ENCODE data around the gene RPN1.
"Not testable (repeated sequence)": the region's sequence is repeated elsewhere in the genome, so short reads cannot be mapped to it uniquely, and the experiment has no call there.

RPN1 gene

GRCh38 chr3:128653383-128653992 lies 2.9 kb upstream of the RPN1 start:
- in situ Hi-C loops (cut with MboI; ENCODE audit: low sequenced_read_pairs), result not testable (repeated sequence)

DNA sequence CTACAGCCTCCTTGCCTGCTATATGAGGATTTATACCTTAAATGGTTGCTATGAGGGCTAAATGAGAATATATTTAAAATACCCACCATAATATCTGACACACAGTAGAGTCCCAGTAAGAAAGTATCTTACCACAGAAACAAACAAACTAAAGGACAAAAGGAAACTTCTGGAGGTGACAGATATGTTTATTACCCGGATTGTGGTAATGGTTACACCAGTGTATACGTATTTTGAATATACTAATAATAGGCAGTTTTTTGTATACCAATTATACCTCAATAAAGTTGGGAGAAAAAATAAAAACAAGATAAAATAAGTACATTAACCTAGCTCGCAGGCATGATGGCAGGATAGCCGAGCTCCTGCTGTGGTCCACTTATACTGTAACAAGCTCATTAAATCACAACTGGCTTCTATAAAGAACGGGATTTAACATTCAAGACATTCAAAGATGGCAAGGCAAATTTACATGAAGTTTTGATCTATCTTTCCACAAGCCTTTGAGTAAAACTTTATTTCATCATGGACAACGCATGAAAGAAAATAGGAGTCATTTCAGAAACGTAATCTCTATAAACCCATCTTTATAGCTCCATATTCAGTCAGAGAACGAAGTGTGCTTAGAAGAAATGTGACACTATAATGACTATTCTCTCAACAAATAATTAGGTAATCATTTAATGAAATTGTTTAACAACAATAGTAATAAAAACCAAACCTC lies 1.5 kb downstream of the RPN1 start:
- in situ Hi-C loops (cut with MboI; ENCODE audit: low sequenced_read_pairs), result no loop called here

GRCh38 chr3:128648402-128648801 lies 2.2 kb downstream of the RPN1 start:
- in situ Hi-C loops (cut with MboI; ENCODE audit: low sequenced_read_pairs), result no loop called here

DNA sequence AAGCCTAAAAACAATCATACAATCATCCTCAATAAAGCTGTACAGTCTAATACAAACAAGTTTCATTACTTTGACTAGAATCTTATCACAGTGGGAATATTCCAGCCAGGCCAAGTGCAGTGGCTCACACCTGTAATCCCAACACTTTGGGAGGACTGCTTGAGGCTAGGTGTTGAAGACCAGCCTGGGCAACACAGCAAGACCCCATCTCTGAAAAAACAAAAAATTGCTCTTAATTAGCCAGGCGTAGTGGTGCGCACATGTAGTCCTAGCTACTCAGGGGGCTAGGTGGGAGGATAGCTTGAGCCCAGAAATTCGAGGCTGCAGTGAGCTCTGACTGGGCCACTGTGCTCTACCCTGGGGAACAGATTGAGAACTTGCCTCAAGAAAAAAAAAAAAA lies 3.3 kb downstream of the RPN1 start:
- in situ Hi-C loops (cut with MboI; ENCODE audit: low sequenced_read_pairs), result no loop called here

DNA sequence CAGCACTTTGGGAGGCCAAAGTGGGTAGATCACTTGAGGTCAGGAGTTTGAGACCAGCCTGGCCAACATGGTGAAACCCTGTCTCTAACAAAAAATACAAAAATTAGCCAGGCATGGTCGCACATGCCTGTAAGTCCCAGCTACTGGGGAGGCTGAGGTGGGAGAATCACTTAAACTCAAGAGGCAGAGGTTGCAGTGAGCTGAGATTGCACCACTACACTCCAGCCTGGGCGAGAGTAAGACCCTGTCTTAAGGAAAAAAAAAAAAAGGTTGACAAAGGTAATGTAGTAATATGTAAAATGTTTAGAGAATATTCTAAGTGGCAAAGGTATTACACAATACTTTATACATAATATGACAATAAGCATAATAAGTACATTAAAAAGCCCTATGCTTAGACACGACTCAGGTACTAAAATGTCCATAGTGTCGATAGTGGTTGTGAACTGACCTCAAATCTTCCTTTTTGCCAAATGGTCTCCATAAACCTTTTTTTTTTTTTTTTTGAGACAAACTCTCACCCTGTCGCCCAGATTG lies 16.5 kb downstream of the RPN1 start:
- in situ Hi-C loops (cut with MboI; ENCODE audit: low sequenced_read_pairs), result no loop called here

DNA sequence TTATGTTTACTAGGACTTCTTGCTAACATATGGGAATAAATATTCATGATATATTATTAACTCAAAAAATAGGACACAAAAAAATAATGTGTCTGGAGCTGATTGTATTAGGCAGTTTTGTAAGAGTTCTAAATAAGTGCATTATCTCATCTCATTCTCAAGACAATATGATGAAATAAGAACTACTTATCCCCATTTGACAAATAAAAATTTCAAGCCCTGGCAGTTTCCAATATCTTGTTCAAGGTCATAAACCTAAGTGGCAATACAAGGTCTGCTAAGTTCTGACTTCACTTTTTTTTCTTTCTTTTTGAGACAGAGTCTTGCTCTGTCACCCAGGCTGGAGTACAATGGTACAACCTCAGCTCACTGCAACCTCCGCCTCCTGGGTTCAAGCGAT lies 18.3 kb downstream of the RPN1 start:
- in situ Hi-C loops (cut with MboI; ENCODE audit: low sequenced_read_pairs), result no loop called here

DNA sequence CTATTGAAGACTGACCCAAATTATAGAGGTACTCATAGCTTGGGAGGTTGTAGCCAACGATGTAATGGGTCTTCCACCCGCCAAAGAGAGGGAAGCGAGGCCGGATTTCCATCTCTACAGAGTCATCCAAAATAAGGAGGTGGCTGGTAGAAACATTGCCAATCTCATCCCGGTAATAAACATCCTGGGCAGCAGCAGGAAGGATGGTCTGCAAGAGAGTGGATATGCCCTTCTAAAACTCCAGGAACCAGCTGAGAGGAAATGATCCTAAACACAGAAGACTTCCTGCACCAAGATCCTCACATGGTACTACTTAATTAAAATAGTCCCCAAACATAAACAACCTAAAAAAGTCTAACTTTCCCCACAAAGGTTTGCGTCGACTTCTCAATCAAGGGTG lies 20.7 kb downstream of the RPN1 start:
- in situ Hi-C loops (cut with MboI; ENCODE audit: low sequenced_read_pairs), result no loop called here

DNA sequence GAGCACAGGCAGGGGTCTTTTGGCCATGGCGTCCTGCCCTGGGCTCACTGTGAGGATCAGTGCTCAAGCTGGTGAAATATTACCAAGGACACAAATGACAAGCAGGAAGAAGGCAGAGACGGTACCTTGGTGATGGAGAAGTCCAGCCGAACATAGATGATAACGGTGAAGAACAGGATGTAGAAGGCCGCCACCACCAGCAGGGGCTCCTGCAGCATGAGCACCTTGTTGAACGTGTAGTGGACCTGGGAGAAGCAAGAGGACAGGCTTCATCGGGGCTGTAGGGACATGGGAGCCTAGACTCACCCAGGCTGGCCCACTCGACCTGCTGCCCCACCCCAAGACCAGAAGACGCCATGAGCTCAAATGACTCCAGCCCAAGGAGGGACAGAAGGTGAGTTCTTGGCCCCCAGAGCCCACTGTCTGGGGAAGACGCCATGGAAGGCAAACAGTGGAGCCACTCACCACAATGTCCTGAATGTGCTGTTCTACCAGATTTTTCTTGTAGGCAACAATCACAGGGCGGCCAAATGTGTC lies 25.1 kb downstream of the RPN1 start:
- in situ Hi-C loops (cut with MboI; ENCODE audit: low sequenced_read_pairs), result no loop called here

DNA sequence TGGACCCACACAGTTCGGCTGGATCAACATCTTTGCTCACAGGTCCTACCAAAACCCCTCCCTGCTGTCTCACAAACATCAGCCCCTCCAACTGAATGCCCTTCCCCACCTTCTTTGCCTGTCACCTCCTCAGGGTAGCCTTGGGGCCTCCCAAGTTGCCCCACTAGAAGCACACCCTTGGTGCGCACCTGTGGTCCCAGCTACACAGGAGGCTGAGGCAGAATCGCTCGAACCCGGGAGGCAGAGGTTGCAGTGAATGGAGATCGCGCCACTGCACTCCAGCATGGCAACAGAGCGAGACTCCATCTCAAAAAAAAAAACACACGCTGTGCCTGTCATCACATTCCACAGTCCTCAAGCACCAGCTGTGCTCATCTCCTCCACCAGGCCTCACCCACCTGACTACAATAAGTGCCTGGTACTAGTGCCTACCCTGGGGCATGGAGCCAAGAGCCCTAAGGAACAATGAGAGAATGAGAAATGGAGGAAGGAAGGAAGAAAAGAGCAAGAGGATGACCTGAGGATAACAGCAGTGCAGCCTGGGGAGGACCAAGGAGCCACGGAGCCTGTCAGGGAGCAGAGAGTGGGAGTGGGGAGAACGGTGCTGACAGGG lies 26.0 kb downstream of the RPN1 start:
- in situ Hi-C loops (cut with MboI; ENCODE audit: low sequenced_read_pairs), result no loop called here

GRCh38 chr3:128623762-128624176 lies 26.8 kb downstream of the RPN1 start:
- in situ Hi-C loops (cut with MboI; ENCODE audit: low sequenced_read_pairs), result no loop called here

DNA sequence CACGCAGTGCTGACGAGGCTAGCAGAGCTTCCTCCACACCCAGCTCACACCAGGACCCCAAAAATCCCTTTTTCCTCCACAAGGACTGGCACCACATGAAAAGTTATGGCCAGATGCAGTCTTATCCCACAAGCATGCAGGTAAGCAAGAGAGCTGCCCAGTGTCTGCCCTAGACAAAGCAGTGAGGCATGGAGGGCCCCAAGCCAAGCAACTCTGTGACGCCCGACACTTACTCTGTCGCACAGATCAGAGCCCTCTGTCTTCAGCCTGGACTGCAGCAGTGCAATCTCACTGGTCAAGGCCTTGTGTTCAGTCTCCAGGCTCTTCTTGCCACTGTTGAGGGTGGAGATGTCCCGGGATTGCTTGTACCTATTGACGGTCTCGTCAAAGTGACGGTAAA lies 28.7 kb downstream of the RPN1 start:
- in situ Hi-C loops (cut with MboI; ENCODE audit: low sequenced_read_pairs), result no loop called here

- in situ Hi-C loops (cut with MboI; ENCODE audit: low sequenced_read_pairs), result no loop called here
These were observed 29.4 kb downstream of the RPN1 start for GRCh38 chr3:128621234-128621633.

DNA sequence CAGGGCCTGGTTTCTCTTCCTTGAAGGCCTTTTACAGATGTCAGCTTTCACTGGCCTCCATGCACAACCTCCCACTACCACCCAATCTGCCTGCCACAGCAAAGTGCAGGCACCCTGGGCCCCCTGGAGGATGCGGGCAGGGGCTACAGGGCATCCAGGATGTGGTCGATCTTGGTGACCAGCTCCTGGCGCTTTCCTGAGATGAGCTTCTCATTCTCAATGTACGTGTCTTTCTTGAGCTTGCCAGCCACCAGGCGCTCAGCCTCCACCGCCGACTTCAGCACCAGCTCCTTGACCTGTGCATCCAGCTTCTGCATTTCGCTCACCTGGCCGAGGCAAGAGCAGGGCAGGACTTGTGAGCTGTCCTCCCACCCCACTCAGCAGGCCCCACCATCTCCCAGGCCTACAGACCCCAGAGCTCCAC lies 30.3 kb downstream of the RPN1 start:
- in situ Hi-C loops (cut with MboI; ENCODE audit: low sequenced_read_pairs), result no loop called here

- in situ Hi-C loops (cut with MboI; ENCODE audit: low sequenced_read_pairs), result no loop called here
These were observed 31.3 kb downstream of the RPN1 start for GRCh38 chr3:128619146-128619890.

- in situ Hi-C loops (cut with MboI; ENCODE audit: low sequenced_read_pairs), result no loop called here
These were observed 32.3 kb downstream of the RPN1 start for GRCh38 chr3:128618398-128618726.

- in situ Hi-C loops (cut with MboI; ENCODE audit: low sequenced_read_pairs), result no loop called here
These were observed 32.8 kb downstream of the RPN1 start for GRCh38 chr3:128617557-128618397.

DNA sequence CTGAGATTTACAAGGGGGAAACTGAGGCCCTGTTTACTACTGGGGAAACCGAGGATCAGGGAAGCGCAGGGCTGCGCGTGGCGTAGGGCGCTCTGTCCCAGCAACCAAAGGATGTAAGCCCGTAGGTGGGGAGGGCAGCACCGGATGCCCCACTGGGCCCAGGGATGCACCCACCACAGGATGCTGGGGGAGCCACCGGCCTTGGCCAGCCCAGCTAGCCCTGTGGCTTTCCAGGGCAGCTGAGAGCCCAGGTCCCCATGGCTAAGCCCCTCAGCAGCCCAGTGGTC lies 33.4 kb downstream of the RPN1 start:
- in situ Hi-C loops (cut with MboI; ENCODE audit: low sequenced_read_pairs), result no loop called here

- in situ Hi-C loops (cut with MboI; ENCODE audit: low sequenced_read_pairs), result no loop called here
These were observed 33.9 kb downstream of the RPN1 start for GRCh38 chr3:128616516-128617269.

- in situ Hi-C loops (cut with MboI; ENCODE audit: low sequenced_read_pairs), result no loop called here
These were observed 36.5 kb downstream of the RPN1 start for GRCh38 chr3:128614076-128614475.

All from HL-60/S4 treated with phorbol 12-myristate 13-acetate at 8.2 ng/mL for 4 days and 3 days (cell line).